ENCODE data around the gene EXT2. TPM values are rescaled to one million over a fixed set of nuclear protein-coding genes. Genes with fewer than 3 reads are reported as not detected.

Gene EXT2
- total RNA-seq, 1 experiment from 2014 or later = 42.9 TPM

DNA sequence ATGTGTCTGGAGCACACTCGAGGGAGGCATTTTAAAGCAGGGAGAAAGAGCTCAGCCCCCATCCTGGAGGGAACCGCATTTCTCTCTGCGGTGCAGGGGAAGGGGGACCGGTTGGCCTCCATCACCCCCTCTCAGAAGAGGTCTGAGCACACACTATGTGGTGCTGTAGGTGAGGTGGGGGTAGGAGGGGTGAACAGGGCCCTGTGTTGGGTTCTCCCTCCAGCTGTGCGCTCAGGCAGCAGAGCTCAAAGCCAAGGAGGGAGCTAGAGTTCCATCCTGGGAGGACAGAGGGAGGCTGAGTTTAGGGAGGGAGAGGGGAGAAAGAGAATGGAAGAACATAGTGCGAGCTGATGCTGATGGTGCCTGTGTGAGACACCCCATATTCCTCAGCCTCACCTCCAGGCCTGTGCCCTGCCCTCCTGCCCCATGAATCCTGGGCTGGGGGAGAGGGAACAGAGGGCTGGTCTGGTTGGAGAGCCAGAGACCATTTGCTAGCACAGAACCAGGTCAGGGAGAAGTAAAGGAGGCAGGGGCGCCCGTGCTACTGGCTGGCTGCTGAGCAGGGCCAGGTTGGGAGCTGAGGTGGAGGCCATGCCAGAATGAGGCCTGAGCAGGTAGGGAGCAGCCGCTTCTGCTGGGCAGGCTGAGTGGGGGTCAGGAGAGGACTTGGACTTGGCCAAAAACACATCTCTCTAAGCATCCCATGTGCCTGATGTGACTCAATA lies 170.7 kb downstream of the EXT2 start:
- H2BK15ac ChIP-seq (ENCODE audit: low read depth, low read length) = no peak overlapping the region
- no peak overlapping the region for H3K9ac ChIP-seq (ENCODE audit: extremely low read depth, insufficient read length, low read length)
- no peaks in the 10 kb centered on the region for H3K23me2 ChIP-seq (ENCODE audit: insufficient read length, low read depth, low read length, poor library complexity, severe bottlenecking)
- H4K5ac ChIP-seq (ENCODE audit: insufficient read length, low read depth, low read length) = no peak overlapping the region
- no peaks in the 10 kb centered on the region for H3K27me3 ChIP-seq (ENCODE audit: insufficient read depth, low read length)
- H3K4me2 ChIP-seq (ENCODE audit: insufficient read depth, insufficient read length, low read length) = no peak overlapping the region
- H3K27ac ChIP-seq (ENCODE audit: insufficient read length, low read depth, low read length) = no peak overlapping the region
- no peak overlapping the region for H3K23ac ChIP-seq (ENCODE audit: insufficient read length, low read depth, low read length)
- H3K4me1 Mint-ChIP-seq = peaks cover 3 to 19% of the 10 kb centered on the region in 2 experiments
- H4K20me1 ChIP-seq (ENCODE audit: control insufficient read depth, insufficient read depth, insufficient read length) = no peaks in the 10 kb centered on the region
- H3K27me3 Mint-ChIP-seq (ENCODE audit: low read depth) = peaks cover 7% of the 10 kb centered on the region
- no peaks in the 10 kb centered on the region for H3K79me1 ChIP-seq (ENCODE audit: insufficient read depth, low read depth, low read length, poor library complexity, severe bottlenecking)
- H2BK5ac ChIP-seq (ENCODE audit: insufficient read length, low read length) = no peak overlapping the region
- WGBS (ENCODE audit: extremely low coverage, insufficient read length, low lambda C conversion rate) = no CpG with 5 or more reads among the region's 9 CpGs
- no peak for DNase-seq
- H3K4me3 Mint-ChIP-seq = no peak overlapping the region
- no peak overlapping the region for H3K18ac ChIP-seq (ENCODE audit: insufficient read length, low read depth, low read length)
- no peak overlapping the region for H2AK5ac ChIP-seq (ENCODE audit: insufficient read length, low read length)
- no peak overlapping the region for H4K8ac ChIP-seq (replicated peaks; ENCODE audit: insufficient read length, low read depth, low read length)
- H2BK12ac ChIP-seq (ENCODE audit: insufficient read length, low read depth, low read length) = no peak overlapping the region
- H2BK20ac ChIP-seq (ENCODE audit: low read depth, low read length, poor library complexity, severe bottlenecking) = no peak overlapping the region
- no peaks in the 10 kb centered on the region for H3K36me3 Mint-ChIP-seq (ENCODE audit: insufficient read depth in 1 of 3, low read depth in 3 of 3)
- no peaks in the 10 kb centered on the region for H3K4me1 ChIP-seq (ENCODE audit: insufficient read depth, low read length)
- H2BK120ac ChIP-seq (ENCODE audit: low read depth, low read length, poor library complexity, severe bottlenecking) = no peak overlapping the region
- peak overlapping the region; percentile 34; the same call in 1 of the 2 replicates for H3K14ac ChIP-seq (ENCODE audit: insufficient read depth, low read length)
- H3K9me3 Mint-ChIP-seq = no peaks in the 10 kb centered on the region
- H3T11ph ChIP-seq (ENCODE audit: low read length) = no peak overlapping the region
- no peak for TF ChIP-seq CTCF (conservative IDR thresholded peaks at IDR 0.05)
- no peak overlapping the region for H3K4ac ChIP-seq (ENCODE audit: low read depth, low read length)
- H3K27ac Mint-ChIP-seq = no peak overlapping the region
- no peak overlapping the region for H2AFZ ChIP-seq (ENCODE audit: low read length)
- no peaks in the 10 kb centered on the region for H3K79me2 ChIP-seq (ENCODE audit: insufficient read depth, low read length)
- H4K91ac ChIP-seq (ENCODE audit: insufficient read length, low read depth, low read length) = no peak overlapping the region
- no peaks in the 10 kb centered on the region for H3K9me3 ChIP-seq (ENCODE audit: control insufficient read depth, low read depth, low read length)
- H3K56ac ChIP-seq (ENCODE audit: insufficient read length, low read depth, low read length) = no peak overlapping the region
